Kasumi-1 (cell line): ENCODE measurements around the gene SMIM5.
"Not testable (repeated sequence)": the region's sequence is repeated elsewhere in the genome, so short reads cannot be mapped to it uniquely, and the experiment has no call there.

Experiments used
- DNase-seq, 2 experiments: peaks; one replicate each; lab custom pipeline; 2025; lab: John Stamatoyannopoulos, UW

SMIM5 gene

GRCh38 chr17:75632863-75633485 is at the start of gene SMIM5:
TSS of gene SMIM5 (plus strand) at chr17:75633434. CDS start at chr17:75640202, 6,768 bp downstream.
- peak; percentile 86 to 90 for DNase-seq

GRCh38 chr17:75584849-75585175 is 48.4 kb upstream of the SMIM5 start:
- DNase-seq, result no peak

- DNase-seq, result peak; percentile 86 to 93
Measured at GRCh38 chr17:75587675-75588595, 45.3 kb upstream of the SMIM5 start, which contains the start of gene MYO15B. TSS of gene MYO15B (plus strand) at chr17:75587800. CDS start at chr17:75588058, 258 bp downstream.

- no peak for DNase-seq
Measured at GRCh38 chr17:75588596-75589011, 44.6 kb upstream of the SMIM5 start.

GRCh38 chr17:75589012-75589918 is 44.0 kb upstream of the SMIM5 start:
- DNase-seq, result peak; percentile 98

- no peak for DNase-seq
Measured at GRCh38 chr17:75589919-75590303, 43.3 kb upstream of the SMIM5 start.

DNA sequence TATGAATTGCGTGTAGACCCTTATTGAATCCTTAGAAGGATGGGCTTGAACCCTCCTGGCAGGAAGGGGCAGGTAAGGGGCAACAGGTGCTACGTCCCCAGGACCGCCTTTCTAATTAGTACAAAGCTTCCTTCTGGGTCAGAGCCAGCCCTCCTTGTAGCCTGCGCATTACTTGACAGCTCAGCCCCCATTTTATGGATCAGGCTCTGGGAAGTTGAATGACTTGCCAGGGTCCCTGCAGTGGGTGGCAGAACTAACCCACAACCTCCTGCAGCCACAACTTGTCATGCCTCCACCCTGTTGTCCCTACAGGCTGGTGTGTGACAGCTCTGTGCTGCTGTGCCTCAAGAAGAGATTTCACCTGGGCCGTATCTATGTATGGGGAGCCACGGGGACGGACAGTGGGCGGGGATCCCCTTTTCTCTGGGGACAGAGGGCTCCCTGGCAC is 42.9 kb upstream of the SMIM5 start:
- DNase-seq, result no peak

GRCh38 chr17:75590849-75591721 is 42.1 kb upstream of the SMIM5 start:
- DNase-seq, result no peak

GRCh38 chr17:75591722-75592302 is 41.4 kb upstream of the SMIM5 start:
- DNase-seq, result no peak

GRCh38 chr17:75592348-75593020 is 40.8 kb upstream of the SMIM5 start:
- DNase-seq, result no peak

DNA sequence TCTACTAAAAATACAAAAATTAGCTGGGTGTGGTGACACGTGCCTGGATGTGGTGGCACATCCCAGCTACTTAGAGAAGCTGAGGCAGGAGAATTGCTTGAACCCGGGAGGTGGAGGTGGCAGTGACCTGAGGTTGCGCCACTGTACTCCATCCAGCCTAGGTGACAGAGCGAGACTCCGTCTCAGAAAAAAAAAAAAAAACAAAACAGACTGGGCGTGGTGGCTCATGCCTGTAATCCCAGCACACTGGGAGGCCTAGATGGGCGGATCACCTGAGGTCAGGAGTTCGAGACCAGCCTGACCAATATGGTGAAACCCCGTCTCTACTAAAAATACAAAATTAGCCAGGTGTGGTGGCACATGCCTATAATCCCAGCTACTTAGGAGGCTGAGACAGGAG is 39.8 kb upstream of the SMIM5 start:
- DNase-seq, result not testable (repeated sequence)

- no peak for DNase-seq
Measured at GRCh38 chr17:75594499-75595283, 38.5 kb upstream of the SMIM5 start.

DNA sequence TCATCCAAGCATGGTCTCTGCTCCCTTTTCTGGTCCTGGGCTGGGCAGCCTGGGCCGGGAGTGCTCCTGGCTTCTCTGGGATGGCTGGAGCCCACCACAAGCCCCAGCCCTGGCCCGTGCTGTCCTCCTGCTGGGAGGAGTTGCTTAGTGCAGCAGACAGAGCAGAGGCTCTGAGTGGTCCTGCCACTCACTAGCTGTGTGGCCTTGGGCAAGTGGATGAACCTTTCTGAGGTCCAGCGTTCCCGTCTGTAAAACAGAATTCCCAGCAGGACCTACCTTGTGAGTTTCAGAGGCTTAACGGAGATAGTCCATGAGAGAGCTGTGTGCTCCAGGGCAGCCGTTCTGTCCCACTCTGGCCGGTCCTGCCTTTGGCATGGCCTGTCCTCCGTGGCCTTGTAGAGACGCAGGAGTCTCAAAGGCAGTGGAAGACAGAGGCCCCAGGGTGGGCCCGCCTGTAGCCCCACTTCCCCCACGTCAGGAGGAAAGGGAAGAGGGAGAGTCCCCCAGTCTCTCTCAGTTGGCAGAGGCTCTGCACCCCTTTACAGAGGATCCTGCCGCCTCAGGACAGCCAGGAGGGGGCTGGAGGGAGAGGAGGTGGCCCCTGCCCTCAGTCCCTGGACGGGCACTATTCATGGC is 37.8 kb upstream of the SMIM5 start:
- no peak for DNase-seq

DNA sequence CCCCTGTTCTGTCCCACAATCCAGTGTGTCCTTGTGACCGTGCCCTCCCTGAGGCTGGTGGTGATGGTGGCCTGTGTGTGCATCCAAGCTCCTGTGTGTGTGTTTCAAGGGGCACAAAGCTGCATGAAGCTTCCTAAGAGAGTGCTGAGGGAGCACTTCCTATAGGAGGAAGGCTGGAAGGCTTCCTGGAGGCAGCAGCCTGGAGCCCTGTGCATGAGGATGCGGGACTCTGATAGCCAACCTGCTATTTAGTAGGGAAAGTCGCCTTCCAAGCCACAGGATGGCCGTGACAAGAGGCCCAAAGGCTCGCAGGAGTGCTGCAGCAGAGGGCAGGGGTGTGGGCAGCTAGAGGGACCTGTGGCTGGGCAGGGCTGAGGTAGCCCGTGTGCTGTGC is 37.3 kb upstream of the SMIM5 start:
- no peak for DNase-seq

GRCh38 chr17:75596320-75597087 is 36.7 kb upstream of the SMIM5 start:
- DNase-seq, result no peak

GRCh38 chr17:75601057-75601987 is 31.9 kb upstream of the SMIM5 start:
- peak; percentile 86 to 90 for DNase-seq

GRCh38 chr17:75602644-75603043 is 30.6 kb upstream of the SMIM5 start:
- DNase-seq, result no peak
